ENCODE measurements around the gene SMIM27. TPM values are rescaled to one million over a fixed set of nuclear protein-coding genes. Genes with fewer than 3 reads are reported as not detected.

The SMIM27 gene
- total and polyA plus RNA-seq, 2 of the 8 experiments (the other 6 are each of a cell fraction or from before 2014, with no cell fraction given): 3.6 to 18.1 TPM

- Histone ChIP-seq H4K5ac (ENCODE audit: insufficient read length, low read depth, low read length) (no peak overlapping the region), H2BK12ac (ENCODE audit: low read depth, low read length) (no peak overlapping the region), H3K4me1 (replicated peaks in 1 of 4; ENCODE audit: control insufficient read depth in 3 of 4, insufficient read depth in 4 of 4, low read length in 3 of 4) (no peaks in the 10 kb centered on the region), H3K4me2 (ENCODE audit: insufficient read depth in 1 of 2, low read depth in 2 of 2, low read length in 2 of 2) (no peak overlapping the region), H3K56ac (replicated peaks; ENCODE audit: insufficient read length, low read depth, low read length) (no peak overlapping the region), H3K9ac (replicated peaks in 1 of 4; ENCODE audit: extremely low read depth in 1 of 4, low read depth in 3 of 4, low read length in 3 of 4) (no peak overlapping the region), H3K23me2 (ENCODE audit: low read depth, low read length) (no peaks in the 10 kb centered on the region), H3K79me2 (ENCODE audit: control insufficient read depth in 1 of 2, insufficient read depth in 2 of 2, low read length in 2 of 2) (no peaks in the 10 kb centered on the region), H3K27ac (ENCODE audit: low read depth, low read length) (no peak overlapping the region), H2BK5ac (ENCODE audit: low read depth, low read length) (no peak overlapping the region), H4K91ac (replicated peaks; ENCODE audit: insufficient read length, low read length) (no peak overlapping the region), H2AFZ (ENCODE audit: low read length) (no peak overlapping the region), H3K18ac (ENCODE audit: extremely low read depth, low read length) (no peak overlapping the region), H4K20me1 (replicated peaks in 1 of 2; ENCODE audit: control insufficient read depth in 1 of 2, insufficient read depth in 2 of 2, low read length in 2 of 2) (no peaks in the 10 kb centered on the region), H3K9me3 (ENCODE audit: insufficient read depth in 2 of 2, low read depth in 1 of 2, low read length in 1 of 2) (peaks cover 30 to 35% of the 10 kb centered on the region in 2 experiments), H3K79me1 (ENCODE audit: low read depth, low read length) (no peaks in the 10 kb centered on the region), H3K4me3 (ENCODE audit: extremely low read depth in 1 of 4, insufficient read depth in 2 of 4, low read depth in 3 of 4, low read length in 4 of 4) (no peak overlapping the region), H2BK120ac (replicated peaks; ENCODE audit: low read depth, low read length) (no peak overlapping the region), H3K14ac (ENCODE audit: insufficient read length) (no peak overlapping the region), H2BK20ac (ENCODE audit: low read length) (no peak overlapping the region), H3K23ac (ENCODE audit: insufficient read length) (no peak overlapping the region), H4K8ac (ENCODE audit: extremely low read depth, insufficient read depth, low read length) (no peak overlapping the region), H2AK5ac (ENCODE audit: low read depth, low read length) (no peak overlapping the region), H3K27me3 (replicated peaks in 1 of 4; ENCODE audit: control insufficient read depth in 3 of 4, extremely low read depth in 1 of 4, insufficient read depth in 3 of 4, low read length in 3 of 4) (no peaks in the 10 kb centered on the region), H2BK15ac (ENCODE audit: low read length) (no peak overlapping the region), H3K4ac (replicated peaks; ENCODE audit: insufficient read length, low read depth, low read length) (no peak overlapping the region), H3K36me3 (ENCODE audit: control insufficient read depth in 2 of 4, insufficient read depth in 4 of 4, low read length in 3 of 4) (peaks cover 0 to 14% (median 5%) of the 10 kb centered on the region in 4 experiments; a peak in 3 of 8 replicates)
- ChIA-PET POLR2A (ENCODE audit: partially characterized antibody) (interaction anchor here (1.6 kb wide), 1 partner anchor 35 kb away, joined by 4 read pairs; no protein-coding TSS in a partner anchor), CTCF (ENCODE audit: partially characterized antibody) (interaction anchor here (2.0 kb wide), 1 partner anchor 10 kb away, joined by 8 read pairs; the partner anchor contains the start of gene RIGI)
- DNase-seq (ENCODE audit: low read depth in 1 of 2, low spot score in 2 of 2): no peak
- FAIRE-seq: no peak
- TF ChIP-seq CHD1 (IDR thresholded peaks at IDR 0.05; ENCODE audit: low read depth, low read length): no peak
- TF ChIP-seq POLR2AphosphoS5 (IDR thresholded peaks at IDR 0.05; ENCODE audit: low read depth, low read length): no peak
These were observed 35.9 kb upstream of the SMIM27 start for GRCh38 chr9:32516241-32516640.

Measured in H1 (cell line).